ENCODE results near the gene GJB6. TPM values are rescaled to one million over a fixed set of nuclear protein-coding genes. Genes with fewer than 3 reads are reported as not detected.
A peak's percentile ranks its signal among the peaks of the same experiment; 100 is the strongest.

GJB6 gene
- total and polyA plus RNA-seq, 2 donors from 2014 or later, result not detected

- intact Hi-C loops (cut with DNase I), result no loop called here
- Histone ChIP-seq H3K27ac (ENCODE audit: low read depth in 2 of 2, low read length in 2 of 2) (no peak overlapping the region), H3K4me3 (ENCODE audit: low read length in 3 of 3) (no peak overlapping the region), H3K27me3 (ENCODE audit: control insufficient read depth, insufficient read depth, low read length) (no peaks in the 10 kb centered on the region), H3K36me3 (ENCODE audit: control insufficient read depth in 2 of 3, insufficient read depth in 3 of 3, low read length in 3 of 3) (no peaks in the 10 kb centered on the region), H3K4me1 (ENCODE audit: control insufficient read depth in 2 of 3, insufficient read depth in 2 of 3, low read depth in 1 of 3, low read length in 3 of 3) (no peaks in the 10 kb centered on the region), H3K9me3 (ENCODE audit: control insufficient read depth in 2 of 3, insufficient read depth in 1 of 3, low read length in 3 of 3) (peaks cover 0 to 5% (median 0%) of the 10 kb centered on the region in 3 donors), H3K9ac (ENCODE audit: low read length in 3 of 3) (no peak overlapping the region)
- no peak for TF ChIP-seq CTCF (IDR thresholded peaks at IDR 0.05; ENCODE audit: borderline replicate concordance, extremely low read depth, insufficient read depth)
- DNase-seq (no peak), FAIRE-seq (no peak)
Measured at GRCh38 chr13:20206065-20206697, 25.9 kb downstream of the GJB6 start.

DNA sequence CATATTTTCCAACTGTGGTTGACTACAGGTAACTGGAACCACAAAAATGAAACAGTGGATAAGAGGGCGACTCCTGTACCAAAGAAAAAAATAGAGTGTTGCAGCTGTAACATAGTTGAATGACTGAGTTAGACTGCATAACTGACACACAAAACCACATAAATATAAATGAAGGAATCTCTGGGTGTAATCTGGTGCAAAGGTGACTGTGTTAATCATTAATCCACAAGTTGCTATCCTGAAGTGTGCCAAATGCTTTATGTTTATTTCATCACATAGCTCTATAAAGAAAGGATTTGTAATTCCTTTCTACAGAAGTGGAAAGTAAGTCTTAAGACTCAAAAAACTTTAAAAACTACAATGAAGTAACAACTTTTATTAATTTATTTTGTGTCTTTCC lies 33.3 kb downstream of the GJB6 start:
- FAIRE-seq, result no peak
- Histone ChIP-seq H3K4me1 (ENCODE audit: control insufficient read depth in 2 of 3, insufficient read depth in 2 of 3, low read depth in 1 of 3, low read length in 3 of 3) (peaks cover 0 to 7% (median 0%) of the 10 kb centered on the region in 3 donors), H3K27ac (ENCODE audit: low read depth in 2 of 2, low read length in 2 of 2) (no peak overlapping the region), H3K36me3 (ENCODE audit: control insufficient read depth in 2 of 3, insufficient read depth in 3 of 3, low read length in 3 of 3) (no peaks in the 10 kb centered on the region), H3K4me3 (ENCODE audit: low read length in 3 of 3) (no peak overlapping the region), H3K27me3 (ENCODE audit: control insufficient read depth, insufficient read depth, low read length) (peaks cover 20% of the 10 kb centered on the region), H3K9me3 (ENCODE audit: control insufficient read depth in 2 of 3, insufficient read depth in 1 of 3, low read length in 3 of 3) (peaks cover 0 to 5% (median 0%) of the 10 kb centered on the region in 3 donors), H3K9ac (ENCODE audit: low read length in 3 of 3) (no peak overlapping the region)
- intact Hi-C loops (cut with DNase I), result no loop called here
- TF ChIP-seq CTCF (IDR thresholded peaks at IDR 0.05; ENCODE audit: borderline replicate concordance, extremely low read depth, insufficient read depth), result no peak
- DNase-seq, result no peak

DNA sequence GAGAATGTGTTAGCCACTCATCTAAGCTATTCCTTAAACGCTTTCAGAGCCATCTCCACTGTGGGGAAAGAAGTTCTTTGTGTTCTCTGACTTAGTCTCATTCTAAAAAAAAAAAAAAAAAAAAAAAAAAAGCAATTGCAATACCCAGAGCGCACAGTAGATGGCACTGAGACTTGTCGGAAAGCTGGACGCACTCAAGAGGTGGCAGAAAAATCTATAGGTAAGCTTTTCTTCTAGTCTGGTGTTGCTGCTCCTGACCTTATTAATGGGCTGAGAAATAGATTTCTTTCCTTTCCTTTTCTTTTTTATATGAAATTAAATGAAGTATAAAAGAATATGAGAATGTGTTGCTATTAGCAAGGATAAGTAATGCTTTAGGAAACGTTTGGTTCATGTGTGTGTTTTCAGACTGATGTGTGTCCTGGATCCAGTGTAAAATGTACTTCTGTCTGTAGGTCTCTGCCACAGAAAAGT lies 34.7 kb downstream of the GJB6 start:
- peaks cover 22% of the 10 kb centered on the region for H3K27me3 ChIP-seq (ENCODE audit: control insufficient read depth, insufficient read depth, low read length)
- peaks cover 0 to 7% (median 0%) of the 10 kb centered on the region in 3 donors for H3K4me1 ChIP-seq (ENCODE audit: control insufficient read depth in 2 of 3, insufficient read depth in 2 of 3, low read depth in 1 of 3, low read length in 3 of 3)
- FAIRE-seq (peak; percentile 94), DNase-seq (peak in 2 of 5 donors; percentile 73 to 74)
- no peak overlapping the region for H3K27ac ChIP-seq (ENCODE audit: low read depth in 2 of 2, low read length in 2 of 2)
- H3K4me3 ChIP-seq (ENCODE audit: low read length in 3 of 3), result no peak overlapping the region
- peak; percentile 64 for TF ChIP-seq CTCF (IDR thresholded peaks at IDR 0.05; ENCODE audit: borderline replicate concordance, extremely low read depth, insufficient read depth)
- peaks cover 0 to 5% (median 0%) of the 10 kb centered on the region in 3 donors for H3K9me3 ChIP-seq (ENCODE audit: control insufficient read depth in 2 of 3, insufficient read depth in 1 of 3, low read length in 3 of 3)
- no peak overlapping the region for H3K9ac ChIP-seq (ENCODE audit: low read length in 3 of 3)
- intact Hi-C loops (cut with DNase I), result no loop called here
- no peaks in the 10 kb centered on the region for H3K36me3 ChIP-seq (ENCODE audit: control insufficient read depth in 2 of 3, insufficient read depth in 3 of 3, low read length in 3 of 3)

All from kidney (tissue), 14 donors.